Ectodermal cell (in vitro differentiated cells): ENCODE data around the gene PSMB1. TPM values are rescaled to one million over a fixed set of nuclear protein-coding genes. Genes with fewer than 3 reads are reported as not detected.
A peak's percentile ranks its signal among the peaks of the same experiment; 100 is the strongest.

Experiments
- H3K27ac ChIP-seq: 2 replicates; pipeline ENCODE4 v1.7.0; 2013; ENCODE audit warnings: mild to moderate bottlenecking, low read depth, low read length; ENCODE audit not compliant: insufficient read depth, poor library complexity, severe bottlenecking
- H3K27me3 ChIP-seq: 2 replicates; pipeline ENCODE4 v1.7.0; 2013; ENCODE audit warnings: mild to moderate bottlenecking, low read length; ENCODE audit not compliant: insufficient read depth, control insufficient read depth, poor library complexity, severe bottlenecking
- H3K36me3 ChIP-seq: one replicate; pipeline ENCODE4 v1.7.0; 2013; ENCODE audit warnings: low read length; ENCODE audit not compliant: control insufficient read depth, insufficient read depth
- H3K4me1 ChIP-seq: one replicate; pipeline ENCODE4 v1.7.0; 2013; ENCODE audit warnings: low read length; ENCODE audit not compliant: control insufficient read depth, insufficient read depth
- H3K4me3 ChIP-seq: 2 replicates; pipeline ENCODE4 v1.7.0; 2013; ENCODE audit warnings: low read depth, low read length, control low read depth; ENCODE audit not compliant: insufficient read depth
- H3K9me3 ChIP-seq: 2 replicates; pipeline ENCODE4 v1.7.0; 2013; ENCODE audit warnings: mild to moderate bottlenecking, low read length, moderate library complexity; ENCODE audit not compliant: control insufficient read depth
- WGBS, 2 experiments: methylation state at CpG; one replicate each; pipeline ENCODE4 v1.1.7; 2013; ENCODE audit warnings: missing lambda C conversion rate in 2 of 2; 5-methylcytosine and 5-hydroxymethylcytosine counted together
- polyA plus RNA-seq, 4 experiments: library from polyadenylated mRNA; stranded (reverse); fragments of 50-300 nt; gene quantifications; one replicate each; pipeline ENCODE4 v1.2.3, GENCODE V29; 2013

PSMB1 gene
- 259 TPM for polyA plus RNA-seq (2013, experiment 1 of 4)
- polyA plus RNA-seq (2013, experiment 2 of 4) = 283 TPM
- 202 TPM for polyA plus RNA-seq (2013, experiment 3 of 4)
- 232 TPM for polyA plus RNA-seq (2013, experiment 4 of 4)

- peak within 1 kb of the TSS; percentile 97 for H3K27ac ChIP-seq
- H3K4me1 ChIP-seq = peaks cover 16% of the 10 kb centered on the region
- 0 to 1% methylated on average over 40 to 41 of the region's 41 CpGs for WGBS, 2 experiments
- no peaks in the 10 kb centered on the region for H3K27me3 ChIP-seq
- peak within 1 kb of the TSS; percentile 76 for H3K4me3 ChIP-seq
- no peaks in the 10 kb centered on the region for H3K9me3 ChIP-seq
- H3K36me3 ChIP-seq = no peaks in the 10 kb centered on the region
Observed at GRCh38 chr6:170552765-170553533, at the start of gene PSMB1. PSMB1 (minus strand) TSS chr6:170553307; CDS start chr6:170553242, 65 bp downstream.

GRCh38 chr6:170597278-170597677, 44.2 kb upstream of the PSMB1 start:
- Histone ChIP-seq H3K27ac (no peak overlapping the region), H3K9me3 (peaks cover 4% of the 10 kb centered on the region), H3K4me1 (no peaks in the 10 kb centered on the region), H3K27me3 (no peaks in the 10 kb centered on the region), H3K36me3 (no peaks in the 10 kb centered on the region), H3K4me3 (no peak overlapping the region)

GRCh38 chr6:170596426-170596825, 43.3 kb upstream of the PSMB1 start:
- Histone ChIP-seq H3K27ac (no peak overlapping the region), H3K27me3 (no peaks in the 10 kb centered on the region), H3K36me3 (no peaks in the 10 kb centered on the region)

GRCh38 chr6:170590725-170591124, 37.6 kb upstream of the PSMB1 start:
- H3K36me3 ChIP-seq = no peaks in the 10 kb centered on the region
- no peak overlapping the region for H3K4me3 ChIP-seq
- no peaks in the 10 kb centered on the region for H3K27me3 ChIP-seq
- no peaks in the 10 kb centered on the region for H3K4me1 ChIP-seq
- WGBS, 2 experiments = 81 to 91% methylated on average over 1 of the region's 1 CpG
- H3K27ac ChIP-seq = no peak overlapping the region
- peaks cover 6% of the 10 kb centered on the region for H3K9me3 ChIP-seq

More at GRCh38 chr6:170596426-170596825, 43.3 kb upstream of the PSMB1 start:
- peaks cover 4% of the 10 kb centered on the region for H3K9me3 ChIP-seq
- no peaks in the 10 kb centered on the region for H3K4me1 ChIP-seq
- H3K4me3 ChIP-seq = no peak overlapping the region

- H3K27ac ChIP-seq = no peak overlapping the region
- H3K9me3 ChIP-seq = peaks cover 1% of the 10 kb centered on the region
- WGBS, 2 experiments = 1 to 3% methylated on average over 6 of the region's 6 CpGs
- peaks cover 9% of the 10 kb centered on the region for H3K36me3 ChIP-seq
- H3K4me1 ChIP-seq = peaks cover 4% of the 10 kb centered on the region
- H3K27me3 ChIP-seq = no peaks in the 10 kb centered on the region
- peak overlapping the region; percentile 94 for H3K4me3 ChIP-seq
Observed at GRCh38 chr6:170584954-170585498, 31.9 kb upstream of the PSMB1 start.

- no peaks in the 10 kb centered on the region for H3K27me3 ChIP-seq
- 0% methylated on average over 81 of the region's 81 CpGs for WGBS, 2 experiments
- H3K4me3 ChIP-seq = peak within 1 kb of the TSS; percentile 94
- no peaks in the 10 kb centered on the region for H3K9me3 ChIP-seq
- H3K4me1 ChIP-seq = peaks cover 4% of the 10 kb centered on the region
- no peak within 1 kb of the TSS for H3K27ac ChIP-seq
- H3K36me3 ChIP-seq = peaks cover 9% of the 10 kb centered on the region
Observed at GRCh38 chr6:170584181-170584953, 31.3 kb upstream of the PSMB1 start, which contains the start of gene PDCD2. PDCD2 (minus strand) TSS chr6:170584637; CDS start chr6:170584581, 56 bp downstream.

GRCh38 chr6:170583756-170584180, 30.7 kb upstream of the PSMB1 start:
- peaks cover 9% of the 10 kb centered on the region for H3K36me3 ChIP-seq
- H3K27ac ChIP-seq = no peak overlapping the region
- H3K27me3 ChIP-seq = no peaks in the 10 kb centered on the region
- H3K4me1 ChIP-seq = peaks cover 4% of the 10 kb centered on the region
- no peaks in the 10 kb centered on the region for H3K9me3 ChIP-seq
- peak overlapping the region; percentile 94 for H3K4me3 ChIP-seq
- 2% methylated on average over 12 of the region's 12 CpGs for WGBS, 2 experiments

GRCh38 chr6:170578909-170579308, 25.8 kb upstream of the PSMB1 start:
- H3K9me3 ChIP-seq = no peaks in the 10 kb centered on the region
- no peak overlapping the region for H3K4me3 ChIP-seq
- peaks cover 18% of the 10 kb centered on the region for H3K36me3 ChIP-seq
- no peaks in the 10 kb centered on the region for H3K27me3 ChIP-seq
- no peak overlapping the region for H3K27ac ChIP-seq
- no peaks in the 10 kb centered on the region for H3K4me1 ChIP-seq

- WGBS, 2 experiments = 83 to 88% methylated on average over 1 of the region's 1 CpG
- Histone ChIP-seq H3K36me3 (peaks cover 13% of the 10 kb centered on the region), H3K27me3 (no peaks in the 10 kb centered on the region)
Observed at GRCh38 chr6:170575250-170575649, 22.1 kb upstream of the PSMB1 start.

More at GRCh38 chr6:170575250-170575649, 22.1 kb upstream of the PSMB1 start:
- no peak overlapping the region for H3K27ac ChIP-seq
- no peaks in the 10 kb centered on the region for H3K9me3 ChIP-seq
- H3K4me3 ChIP-seq = no peak overlapping the region
- H3K4me1 ChIP-seq = no peaks in the 10 kb centered on the region
